ENCODE measurements around the gene AOPEP. TPM values are rescaled to one million over a fixed set of nuclear protein-coding genes. Genes with fewer than 3 reads are reported as not detected.

Gene AOPEP
- total RNA-seq, 4 donors from 2014 or later: 18.8 to 81.0 (median 32.1) TPM

GRCh38 chr9:94921656-94922055 lies 195.2 kb downstream of the AOPEP start:
- no peak for TF ChIP-seq CTCF (IDR thresholded peaks at IDR 0.05; ENCODE audit: low read depth)

GRCh38 chr9:94922098-94922607 lies 195.7 kb downstream of the AOPEP start:
- no peak for TF ChIP-seq CTCF (IDR thresholded peaks at IDR 0.05; ENCODE audit: low read depth)

- TF ChIP-seq CTCF (IDR thresholded peaks at IDR 0.05; ENCODE audit: low read depth): no peak
These were observed 196.2 kb downstream of the AOPEP start for GRCh38 chr9:94922691-94923107.

- TF ChIP-seq CTCF (IDR thresholded peaks at IDR 0.05; ENCODE audit: low read depth): no peak
These were observed 197.0 kb downstream of the AOPEP start for GRCh38 chr9:94923326-94924089.

GRCh38 chr9:94925751-94926430 lies 199.4 kb downstream of the AOPEP start:
- TF ChIP-seq CTCF (IDR thresholded peaks at IDR 0.05; ENCODE audit: low read depth): no peak

GRCh38 chr9:94926431-94926800 lies 199.9 kb downstream of the AOPEP start:
- no peak for TF ChIP-seq CTCF (IDR thresholded peaks at IDR 0.05; ENCODE audit: low read depth)

- no peak for TF ChIP-seq CTCF (IDR thresholded peaks at IDR 0.05; ENCODE audit: low read depth)
These were observed 200.7 kb downstream of the AOPEP start for GRCh38 chr9:94927048-94927761.
